ENCODE data around the gene NCAM2.
A peak's percentile ranks its signal among the peaks of the same experiment; 100 is the strongest.

The NCAM2 gene

DNA sequence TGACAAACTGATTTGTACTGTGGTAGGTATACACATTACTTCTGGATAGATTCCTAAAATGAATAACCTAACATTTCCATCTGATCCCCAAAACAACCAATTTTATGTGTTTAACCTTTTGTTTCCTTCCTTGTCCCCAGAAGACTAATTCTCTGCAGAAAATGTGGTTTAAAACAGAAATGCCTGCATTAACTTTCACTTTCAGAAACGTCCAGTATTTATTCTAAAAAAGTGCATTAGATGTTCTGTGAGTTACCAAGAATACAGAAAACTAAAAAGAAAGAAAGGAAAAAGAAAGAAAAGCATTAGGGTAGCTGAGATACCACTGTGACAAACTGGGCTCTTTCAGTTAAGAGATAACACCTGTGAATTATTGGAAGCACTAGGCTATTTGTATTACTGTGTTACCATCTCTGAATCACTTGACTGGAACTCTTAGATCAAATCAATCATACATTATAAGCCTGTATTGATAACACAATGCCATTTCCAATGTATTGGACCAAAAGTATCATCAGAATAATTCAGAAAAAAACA, 177.7 kb downstream of the NCAM2 start:
- DNase-seq (ENCODE audit: low read depth, low spot score), result no peak

DNA sequence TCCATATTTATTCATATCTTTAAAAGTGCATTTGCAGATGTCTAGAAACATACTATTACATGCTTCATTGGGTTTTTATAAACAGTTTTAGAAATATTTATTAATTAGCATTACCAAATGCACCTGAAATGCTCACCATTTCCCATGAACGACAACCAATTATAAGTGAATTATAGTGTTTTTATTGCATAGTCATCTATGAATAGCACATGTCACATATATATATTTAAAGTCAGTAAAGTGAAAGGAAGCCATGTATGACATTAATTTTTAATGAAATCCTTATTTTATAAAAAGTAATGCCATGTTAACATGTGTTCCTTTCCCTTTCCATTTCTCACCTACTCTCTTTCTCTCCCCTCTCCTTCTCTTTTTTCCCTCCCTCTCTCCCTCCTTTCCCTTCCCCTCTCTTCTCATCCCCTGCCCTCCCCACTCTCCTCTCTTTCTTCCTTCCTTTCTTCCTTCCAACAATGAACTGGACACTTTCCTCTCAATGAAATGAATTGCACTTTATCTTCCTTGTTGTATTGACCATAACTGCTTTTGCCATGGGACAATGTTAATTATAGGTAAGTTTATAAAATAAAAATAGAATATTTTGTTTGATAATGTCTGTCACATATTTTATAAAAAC, 179.3 kb downstream of the NCAM2 start:
- no peak for DNase-seq (ENCODE audit: low read depth, low spot score)

DNA sequence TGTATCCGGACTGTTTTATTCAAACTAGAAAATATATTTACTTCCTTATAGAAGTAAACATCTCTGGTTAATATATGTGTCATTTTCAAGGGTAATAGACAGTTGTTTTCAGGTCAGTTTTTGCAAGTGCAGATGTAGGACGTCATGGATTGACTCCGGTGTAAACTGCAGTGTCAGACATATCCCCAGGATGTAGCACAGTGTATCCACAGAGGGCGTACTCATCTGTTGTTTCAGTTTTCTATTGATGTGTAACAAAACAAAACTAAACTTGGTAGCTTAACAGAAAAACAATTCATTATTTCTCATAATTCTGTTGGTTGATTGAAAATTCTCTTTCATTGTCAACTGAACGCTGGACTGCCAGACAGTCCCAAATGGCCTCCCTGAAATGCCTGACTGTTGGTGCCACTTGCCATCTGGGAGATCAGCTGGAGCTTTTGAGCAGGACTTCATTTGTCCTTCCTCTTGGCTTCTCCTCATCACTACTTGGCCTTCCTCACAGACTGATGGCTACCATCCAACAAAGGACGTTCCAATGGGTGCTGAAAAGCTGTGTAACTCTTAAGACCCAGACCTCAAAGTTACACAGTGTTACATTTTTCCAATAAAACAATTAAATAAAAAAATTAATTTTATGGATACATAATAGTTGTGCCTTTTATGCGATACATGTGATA, 181.6 kb downstream of the NCAM2 start:
- DNase-seq (ENCODE audit: low read depth, low spot score), result no peak

DNA sequence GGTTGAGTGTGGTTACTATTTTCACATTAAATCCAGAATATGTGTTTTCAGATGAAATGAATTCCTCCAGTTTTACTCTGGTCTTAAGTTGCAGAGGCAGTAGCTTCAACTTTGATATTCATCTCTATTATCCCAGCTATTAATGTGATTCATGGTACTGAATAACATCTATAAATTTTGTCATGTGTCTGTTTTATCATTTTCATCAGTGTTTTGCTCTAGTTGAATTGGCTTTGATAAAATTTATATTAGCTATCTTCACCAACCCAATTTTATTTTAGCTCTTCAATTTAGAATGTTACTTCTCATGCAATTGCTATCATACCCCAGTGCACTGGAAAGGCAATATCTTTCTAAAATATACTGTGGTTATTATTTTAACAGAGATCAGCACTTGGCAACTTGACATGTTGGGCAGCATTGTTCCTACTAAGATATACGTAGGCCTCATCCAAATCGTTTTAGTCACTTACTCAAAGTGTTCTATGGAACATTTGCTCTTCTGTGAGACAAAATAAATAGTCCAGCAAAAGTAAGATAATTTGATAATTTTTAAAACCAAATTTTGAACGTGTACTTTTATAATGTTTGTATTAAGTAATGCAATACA, 184.3 kb downstream of the NCAM2 start:
- DNase-seq (ENCODE audit: low read depth, low spot score), result no peak

DNA sequence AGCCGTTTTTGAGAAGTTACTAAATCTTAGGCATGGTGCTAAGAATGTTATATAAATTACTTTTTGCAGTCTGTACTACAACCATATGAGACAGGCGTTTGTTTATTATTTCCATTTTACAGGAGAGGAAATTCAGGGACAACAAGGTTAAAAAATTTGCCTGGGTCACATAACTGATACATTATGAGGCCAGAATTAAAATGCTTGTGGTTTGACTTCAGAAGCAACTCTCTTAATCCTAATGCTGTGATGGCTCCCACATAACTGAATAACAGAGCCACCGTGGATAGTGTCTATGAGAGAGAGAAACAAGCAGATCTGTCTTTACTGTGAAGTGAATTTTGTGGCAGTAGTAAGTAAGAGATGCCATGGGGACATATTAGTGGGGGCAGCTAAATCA, 184.9 kb downstream of the NCAM2 start:
- no peak for DNase-seq (ENCODE audit: low read depth, low spot score)

DNA sequence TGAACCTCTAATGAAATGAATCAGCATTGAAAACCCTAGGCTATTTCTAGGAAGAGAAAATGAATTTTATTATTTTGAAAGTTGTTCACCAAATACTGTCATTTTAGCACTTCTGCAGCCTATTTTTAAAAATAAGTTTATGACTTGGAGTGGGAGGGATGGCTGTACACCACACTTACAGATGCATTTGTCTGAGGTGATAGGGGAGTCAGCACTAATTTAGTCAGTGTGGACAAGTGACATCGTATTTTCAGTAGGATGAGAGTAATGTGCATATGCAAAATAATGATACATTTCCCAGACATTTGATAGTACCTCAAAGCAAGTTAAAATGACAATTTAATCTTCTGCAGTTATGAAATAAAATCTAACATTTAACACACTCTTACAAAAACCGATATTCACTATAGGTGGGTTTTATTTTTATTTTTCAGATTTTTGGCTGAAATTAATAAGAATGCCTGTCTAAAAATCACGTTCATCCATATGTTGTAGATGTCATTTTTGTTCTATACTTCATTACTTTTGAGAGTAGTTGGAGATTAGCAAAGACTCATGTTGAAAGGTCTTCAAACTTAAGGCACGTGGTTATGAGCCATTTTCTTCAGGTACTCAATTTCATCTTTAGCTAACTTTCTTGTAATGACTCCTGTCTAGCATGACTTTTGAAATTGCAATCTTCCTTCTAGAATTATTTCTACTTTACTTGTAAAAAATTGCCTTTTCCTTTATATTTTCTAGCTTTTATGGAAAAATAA, 186.7 kb downstream of the NCAM2 start:
- DNase-seq (ENCODE audit: low read depth, low spot score), result no peak

DNA sequence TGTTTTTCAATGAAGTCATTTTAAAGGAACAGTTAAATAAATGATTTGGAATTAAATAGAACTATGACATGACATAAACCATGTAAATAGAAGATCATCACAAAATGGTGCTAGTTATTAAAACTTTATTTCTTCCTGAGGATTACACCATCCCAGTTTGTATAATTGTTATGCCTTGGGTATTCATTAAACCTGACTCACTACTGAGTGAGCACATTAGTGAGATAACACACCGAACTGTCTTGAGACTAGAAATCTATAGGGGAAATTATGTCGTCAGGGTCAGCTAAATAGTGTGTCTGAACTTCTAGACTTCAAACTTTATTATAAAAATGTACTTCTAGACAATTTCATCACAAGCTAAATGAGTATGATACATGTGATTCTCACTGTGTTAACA, 189.4 kb downstream of the NCAM2 start:
- DNase-seq (ENCODE audit: low read depth, low spot score), result no peak

DNA sequence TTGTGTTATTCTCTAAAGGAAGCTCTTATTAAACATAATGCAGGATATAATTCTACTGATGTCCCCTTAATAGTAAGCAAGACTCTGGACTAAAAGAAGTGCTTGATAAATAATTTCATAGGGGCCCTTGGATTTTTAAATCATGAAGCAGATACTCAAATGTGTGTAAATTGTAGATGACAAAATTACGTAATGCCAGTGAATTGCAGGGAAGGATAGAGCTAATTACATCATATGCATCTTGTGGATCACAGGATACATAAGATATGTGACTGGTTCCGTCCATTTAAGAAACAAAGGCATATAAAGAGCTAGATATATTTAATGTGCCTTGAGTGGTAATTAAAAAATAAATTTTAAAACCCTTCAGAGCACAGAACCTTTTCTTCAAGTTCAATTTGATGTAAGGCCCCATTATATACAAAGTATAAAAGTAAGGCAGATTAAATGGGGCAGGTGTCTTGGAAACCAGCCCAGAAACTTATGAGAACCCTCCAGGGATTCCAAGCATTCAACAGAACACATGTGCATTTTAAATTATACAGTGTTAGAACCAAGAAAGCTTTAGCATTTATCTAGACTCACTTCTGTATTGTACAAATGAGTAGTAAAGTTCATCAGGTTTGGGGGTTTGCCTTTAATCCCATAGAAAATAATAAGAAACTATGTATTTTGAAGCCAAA, 190.4 kb downstream of the NCAM2 start:
- no peak for DNase-seq (ENCODE audit: low read depth, low spot score)

DNA sequence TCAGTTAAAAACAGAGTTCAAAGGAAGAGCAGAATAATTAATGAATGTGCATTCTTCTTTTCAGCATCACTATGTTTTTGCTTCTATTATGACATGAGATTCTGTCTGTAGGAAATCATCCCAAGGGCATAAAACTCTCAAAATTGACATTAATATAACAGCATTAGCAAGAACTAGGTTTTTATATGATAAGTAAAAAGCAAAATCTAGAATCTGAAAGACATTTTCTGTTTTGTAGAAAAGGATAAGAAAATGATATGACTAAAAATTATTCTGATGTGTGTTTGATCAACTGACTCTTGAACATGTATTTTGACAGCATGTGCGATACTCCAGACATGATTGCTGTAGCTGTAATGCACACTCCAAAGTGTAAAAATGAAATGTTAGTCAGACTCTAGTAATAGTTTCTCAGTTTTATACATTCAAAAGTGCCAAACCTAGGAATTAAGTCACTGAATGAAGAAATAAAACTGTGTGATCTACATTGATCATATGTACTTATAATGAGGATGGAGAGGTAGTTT, 197.3 kb downstream of the NCAM2 start:
- no peak for DNase-seq (ENCODE audit: low read depth, low spot score)

DNA sequence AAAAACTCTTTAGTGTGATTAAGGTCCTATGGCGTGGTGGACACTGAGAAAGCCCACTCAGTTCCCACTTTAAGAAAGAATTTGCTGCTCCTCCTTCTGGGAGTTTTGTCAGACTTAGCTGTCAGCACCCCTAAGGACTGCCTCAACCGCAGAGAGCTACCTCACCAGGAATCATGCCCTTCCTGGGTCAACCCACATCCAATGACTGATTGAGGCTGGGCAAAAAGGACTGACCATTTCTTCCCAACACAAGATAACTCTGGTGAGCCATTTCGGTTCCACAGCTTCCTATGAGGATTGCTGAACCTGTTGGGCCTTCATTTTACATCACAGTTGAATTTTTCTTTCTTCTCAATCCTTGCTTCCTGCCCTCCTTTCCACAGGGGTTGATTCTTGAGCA, 197.9 kb downstream of the NCAM2 start:
- DNase-seq (ENCODE audit: low read depth, low spot score), result no peak

DNA sequence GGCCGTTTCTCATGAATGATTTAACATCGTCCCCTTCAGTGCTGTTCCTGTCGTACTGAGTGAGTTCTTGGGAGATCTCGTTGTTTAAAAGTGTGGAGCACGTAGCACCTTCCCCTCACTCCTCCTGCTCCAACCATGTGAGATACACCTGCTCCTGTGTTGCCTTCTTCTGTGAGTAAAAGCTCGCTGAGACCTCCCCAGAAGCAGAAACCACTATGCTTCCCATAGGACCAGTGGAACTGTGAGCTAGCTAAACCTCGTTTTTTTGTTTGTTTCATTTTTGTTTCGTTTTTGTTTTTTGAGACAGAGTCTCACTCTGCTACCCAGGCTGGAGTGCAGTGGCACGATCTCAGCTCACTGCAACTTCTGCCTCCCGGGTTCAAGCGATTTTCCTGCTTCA, 198.6 kb downstream of the NCAM2 start:
- DNase-seq (ENCODE audit: low read depth, low spot score), result no peak

DNA sequence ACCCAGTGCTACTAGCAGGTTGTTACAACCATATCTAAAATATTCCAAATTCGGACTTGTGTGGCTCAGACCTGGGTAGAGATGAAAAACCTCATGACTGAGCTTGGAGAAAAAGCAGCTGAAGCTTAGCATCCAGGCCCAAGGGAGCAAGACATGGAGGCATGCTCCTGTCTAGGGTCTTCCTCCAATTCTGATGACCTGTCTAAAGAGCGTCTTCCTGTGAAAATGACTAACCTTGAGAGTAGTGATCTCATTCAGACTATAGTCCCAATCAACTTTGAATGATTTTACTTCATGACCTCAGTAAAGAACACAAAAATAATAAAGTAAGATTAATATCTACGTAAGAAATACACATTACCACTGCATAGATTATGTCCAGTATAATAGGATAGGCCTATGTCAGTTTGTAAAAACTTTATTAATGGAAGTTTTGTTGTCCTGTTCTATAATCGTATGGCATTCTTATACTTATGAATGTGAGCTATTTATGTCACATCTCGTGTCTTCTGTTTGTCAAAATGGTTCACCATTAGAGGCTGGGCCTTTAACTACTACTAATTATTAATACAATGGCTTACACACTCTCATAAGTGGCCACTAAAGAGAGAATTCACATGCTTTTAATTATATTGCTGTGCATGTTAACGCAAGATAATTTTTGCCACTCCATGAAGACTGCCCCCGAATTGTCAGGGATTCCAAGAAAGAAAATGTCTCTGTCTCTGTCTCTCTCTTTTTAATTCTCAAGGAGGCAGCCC, 201.3 kb downstream of the NCAM2 start:
- no peak for DNase-seq (ENCODE audit: low read depth, low spot score)

DNA sequence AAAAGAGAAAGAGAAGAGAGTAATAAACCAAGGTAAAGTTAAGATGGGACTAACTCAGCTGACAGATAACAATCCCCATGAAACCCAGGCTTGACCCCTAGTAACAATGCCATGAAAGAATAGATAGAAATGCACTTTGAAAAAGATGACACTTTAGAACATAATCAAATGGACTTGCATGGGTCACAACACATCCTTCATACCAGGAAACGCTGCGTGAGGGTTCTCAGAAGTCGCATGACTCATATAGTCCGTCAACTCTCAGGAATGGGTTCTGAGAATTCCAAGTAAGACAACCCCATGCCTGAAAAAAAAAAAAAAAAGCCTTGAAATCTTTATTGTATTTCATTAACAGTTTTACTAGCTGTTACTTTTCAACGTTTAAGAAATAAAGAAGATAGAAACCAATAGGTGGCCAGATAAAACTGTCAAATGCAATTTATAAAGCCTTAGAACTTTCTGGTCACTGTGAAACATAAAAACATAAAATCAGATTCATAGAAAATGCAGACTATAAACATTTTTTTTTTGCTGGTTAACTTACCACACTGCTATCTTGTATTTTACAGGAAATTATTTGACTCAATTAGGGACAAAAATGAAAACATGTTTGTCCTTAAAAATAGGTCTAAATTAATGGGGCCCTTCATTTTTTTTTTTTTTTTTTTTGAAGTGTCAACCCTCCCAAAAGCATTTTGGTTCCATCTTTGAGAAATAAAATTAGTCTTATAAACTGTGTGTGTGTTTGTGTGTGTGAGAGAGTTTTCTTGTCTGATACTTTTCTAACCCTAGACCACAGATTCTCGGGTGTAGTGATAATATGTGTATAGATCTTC, 202.1 kb downstream of the NCAM2 start:
- no peak for DNase-seq (ENCODE audit: low read depth, low spot score)

DNA sequence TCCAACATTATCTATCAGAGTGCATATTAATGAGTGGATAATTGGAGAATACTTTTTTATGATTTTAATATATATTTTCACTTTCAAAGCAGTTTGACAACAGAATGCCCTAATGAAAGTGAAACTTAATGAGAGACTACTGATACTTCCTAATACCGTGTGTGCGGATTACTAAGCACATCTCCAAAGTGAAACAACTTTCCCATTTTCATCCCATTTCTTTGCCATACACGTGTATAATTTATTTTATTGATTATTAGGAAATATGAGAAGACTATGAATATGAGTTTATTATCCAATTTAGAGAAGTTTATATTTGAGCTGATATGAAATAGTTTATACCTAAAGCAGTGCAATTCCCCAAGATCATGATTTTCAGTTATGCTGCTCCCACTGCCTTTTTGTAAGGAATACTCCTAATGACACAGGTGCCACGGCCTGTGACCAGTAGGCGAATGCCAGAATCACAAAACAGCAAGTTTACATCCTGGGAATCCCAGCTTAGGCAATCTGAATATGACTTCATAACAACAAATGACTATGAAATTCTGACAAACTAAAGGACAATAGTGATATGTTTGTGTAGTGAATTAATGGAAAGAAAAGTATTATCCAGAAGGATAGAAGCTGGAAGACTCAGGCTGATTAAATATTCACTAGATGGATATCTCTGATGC, 202.9 kb downstream of the NCAM2 start:
- no peak for DNase-seq (ENCODE audit: low read depth, low spot score)

DNA sequence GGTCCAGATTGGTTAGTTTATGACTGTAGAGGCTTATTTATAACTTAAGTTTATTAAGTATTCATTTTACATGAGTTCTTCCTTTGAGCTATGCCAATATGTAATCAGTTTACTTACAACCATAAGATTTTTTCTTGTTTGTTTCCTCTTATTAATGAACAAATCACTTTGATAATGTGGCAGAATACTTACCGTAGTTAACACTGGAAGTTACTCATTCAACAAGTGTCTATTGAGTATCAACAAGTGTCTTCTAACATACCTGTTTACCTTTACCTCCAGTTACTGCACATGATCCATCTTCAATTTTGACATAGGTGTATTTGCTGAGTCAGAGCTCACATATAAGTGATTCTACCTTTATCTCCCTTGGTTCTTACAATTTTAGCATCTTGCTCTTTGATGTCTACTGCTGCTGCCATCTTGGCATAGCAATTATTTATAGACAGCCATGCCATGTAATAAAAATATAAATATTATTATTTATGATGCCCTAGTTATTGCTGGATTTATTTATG, 205.7 kb downstream of the NCAM2 start:
- DNase-seq (ENCODE audit: low read depth, low spot score), result no peak

DNA sequence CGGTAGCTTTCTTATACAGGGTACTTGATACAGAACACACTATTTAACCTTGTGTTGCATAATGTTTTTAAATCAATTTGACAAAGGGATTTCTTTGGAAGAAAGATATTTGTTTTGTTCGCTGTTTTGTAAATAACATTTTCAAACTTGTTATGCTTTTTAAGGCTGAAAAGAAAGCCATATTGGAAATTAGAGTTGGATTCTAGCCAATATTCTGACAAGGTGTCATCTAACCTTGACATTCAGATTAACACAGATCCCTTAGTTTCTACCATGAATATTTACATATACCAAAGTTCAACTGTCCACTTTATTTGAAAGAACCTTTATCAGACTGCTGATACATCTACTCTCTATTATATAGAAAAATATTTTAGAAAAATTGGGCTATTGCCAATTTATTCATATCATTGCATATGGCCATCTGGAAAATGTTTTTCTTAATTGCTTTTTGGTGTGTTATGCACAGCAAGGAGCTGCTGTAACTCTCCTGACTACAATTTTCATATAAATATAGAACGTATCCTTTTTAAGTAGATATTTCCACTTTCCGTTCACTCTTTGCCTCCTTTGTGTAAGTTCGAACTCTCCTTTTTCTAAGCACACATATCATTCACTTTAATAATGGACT, 206.3 kb downstream of the NCAM2 start:
- DNase-seq (ENCODE audit: low read depth, low spot score), result no peak

DNA sequence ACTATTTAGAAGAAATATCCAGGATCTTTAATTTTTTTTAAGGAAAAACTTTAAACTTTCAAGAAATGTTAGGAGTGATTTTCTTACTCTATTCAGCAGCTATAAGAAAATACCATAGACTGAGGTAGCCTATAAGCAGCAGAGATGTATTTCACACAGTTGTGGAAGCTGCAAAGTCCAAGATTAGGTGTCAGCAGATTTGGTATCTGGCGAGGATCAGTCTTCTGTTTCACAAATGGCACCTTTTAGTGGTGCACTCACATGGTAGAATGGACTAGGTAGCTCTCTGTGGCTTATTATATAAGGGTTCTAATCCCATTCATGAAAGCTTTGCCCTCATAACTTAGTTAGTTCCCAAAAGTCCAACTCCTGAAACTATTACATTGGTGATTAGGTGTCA, 207.4 kb downstream of the NCAM2 start:
- DNase-seq (ENCODE audit: low read depth, low spot score), result no peak

DNA sequence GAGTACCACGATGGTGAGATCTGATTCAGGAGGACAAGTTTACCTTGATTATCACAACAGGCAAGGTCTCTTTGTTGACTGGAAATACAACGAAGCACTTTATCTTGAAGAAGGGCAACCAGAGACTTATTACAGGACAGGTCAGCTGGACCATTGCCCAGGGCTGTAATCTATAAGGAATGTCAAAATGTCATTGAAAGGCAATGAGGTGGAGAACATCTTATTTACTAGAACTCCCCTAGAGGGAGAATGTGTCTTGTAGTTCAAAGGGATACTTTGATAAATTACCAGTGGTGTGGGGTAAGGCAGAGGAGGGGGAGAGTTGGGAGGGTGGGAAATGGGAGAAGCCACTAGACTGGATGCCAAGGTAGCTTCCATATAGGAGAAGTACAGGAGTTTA, 212.3 kb downstream of the NCAM2 start:
- DNase-seq (ENCODE audit: low read depth, low spot score), result peak; percentile 1

DNA sequence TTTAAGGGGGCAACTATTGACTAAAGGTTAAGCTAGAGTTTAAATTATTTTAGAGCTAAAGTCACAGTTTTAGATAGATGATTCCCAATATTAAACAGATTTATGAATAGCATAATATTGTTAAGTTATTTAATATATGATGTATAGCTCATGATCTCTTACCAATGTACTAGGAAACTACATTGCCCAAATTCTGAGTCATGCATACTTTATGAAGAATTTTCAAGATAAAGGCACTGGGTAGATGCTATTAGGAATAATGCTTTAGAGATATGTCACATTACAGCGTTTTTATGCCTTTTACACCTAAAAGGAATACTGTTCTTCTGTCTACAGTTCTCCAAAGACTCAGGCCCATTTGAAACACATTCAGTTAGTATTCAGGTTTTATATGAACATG, 215.1 kb downstream of the NCAM2 start:
- no peak for DNase-seq (ENCODE audit: low read depth, low spot score)

Data from ELF-1 (cell line).